ENCODE data around the gene CORO2B. TPM values are rescaled to one million over a fixed set of nuclear protein-coding genes. Genes with fewer than 3 reads are reported as not detected.

The CORO2B gene
- polyA plus RNA-seq, 2 donors = 0.24 to 0.35 TPM

- H3K27ac ChIP-seq (ENCODE audit: low read depth in 2 of 2, low read length in 1 of 2) = no peak overlapping the region
- no peaks in the 10 kb centered on the region for H3K27me3 ChIP-seq (ENCODE audit: control insufficient read depth in 1 of 2, insufficient read depth in 2 of 2, low read length in 2 of 2)
- peaks cover 0 to 7% of the 10 kb centered on the region in 2 donors for H3K4me1 ChIP-seq (ENCODE audit: control insufficient read depth in 2 of 2, insufficient read depth in 2 of 2, low read length in 1 of 2)
- no peak overlapping the region for H3K4me3 ChIP-seq (ENCODE audit: low read depth in 1 of 2, low read length in 2 of 2)
- 74 to 85% methylated on average over 9 of the region's 9 CpGs for WGBS, 2 donors
- no peaks in the 10 kb centered on the region for H3K9me3 ChIP-seq (ENCODE audit: control insufficient read depth in 2 of 2, insufficient read depth in 1 of 2, low read depth in 1 of 2, low read length in 1 of 2)
- H3K36me3 ChIP-seq (ENCODE audit: control insufficient read depth in 2 of 2, insufficient read depth in 2 of 2, low read length in 1 of 2) = no peaks in the 10 kb centered on the region
Measured at GRCh38 chr15:68695061-68695595, 116.3 kb downstream of the CORO2B start.

GRCh38 chr15:68696414-68697363, 117.9 kb downstream of the CORO2B start:
- H3K27ac ChIP-seq (ENCODE audit: low read depth in 2 of 2, low read length in 1 of 2) = no peak overlapping the region

GRCh38 chr15:68697711-68698690, 119.2 kb downstream of the CORO2B start:
- no peak overlapping the region for H3K27ac ChIP-seq (ENCODE audit: low read depth in 2 of 2, low read length in 1 of 2)
- no peaks in the 10 kb centered on the region for H3K36me3 ChIP-seq (ENCODE audit: control insufficient read depth in 2 of 2, insufficient read depth in 2 of 2, low read length in 1 of 2)
- 84 to 87% methylated on average over 9 of the region's 9 CpGs for WGBS, 2 donors
- peaks cover 0 to 16% of the 10 kb centered on the region in 2 donors for H3K4me1 ChIP-seq (ENCODE audit: control insufficient read depth in 2 of 2, insufficient read depth in 2 of 2, low read length in 1 of 2)
- H3K4me3 ChIP-seq (ENCODE audit: low read depth in 1 of 2, low read length in 2 of 2) = no peak overlapping the region
- no peaks in the 10 kb centered on the region for H3K27me3 ChIP-seq (ENCODE audit: control insufficient read depth in 1 of 2, insufficient read depth in 2 of 2, low read length in 2 of 2)
- no peaks in the 10 kb centered on the region for H3K9me3 ChIP-seq (ENCODE audit: control insufficient read depth in 2 of 2, insufficient read depth in 1 of 2, low read depth in 1 of 2, low read length in 1 of 2)

More at GRCh38 chr15:68696414-68697363, 117.9 kb downstream of the CORO2B start:
- Histone ChIP-seq H3K36me3 (ENCODE audit: control insufficient read depth in 2 of 2, insufficient read depth in 2 of 2, low read length in 1 of 2) (no peaks in the 10 kb centered on the region), H3K4me3 (ENCODE audit: low read depth in 1 of 2, low read length in 2 of 2) (no peak overlapping the region), H3K9me3 (ENCODE audit: control insufficient read depth in 2 of 2, insufficient read depth in 1 of 2, low read depth in 1 of 2, low read length in 1 of 2) (no peaks in the 10 kb centered on the region), H3K4me1 (ENCODE audit: control insufficient read depth in 2 of 2, insufficient read depth in 2 of 2, low read length in 1 of 2) (peaks cover 0 to 16% of the 10 kb centered on the region in 2 donors), H3K27me3 (ENCODE audit: control insufficient read depth in 1 of 2, insufficient read depth in 2 of 2, low read length in 2 of 2) (no peaks in the 10 kb centered on the region)
- WGBS, 2 donors = 93 to 94% methylated on average over 8 of the region's 8 CpGs

GRCh38 chr15:68698708-68699107, 119.9 kb downstream of the CORO2B start:
- Histone ChIP-seq H3K27me3 (ENCODE audit: control insufficient read depth in 1 of 2, insufficient read depth in 2 of 2, low read length in 2 of 2) (no peaks in the 10 kb centered on the region), H3K9me3 (ENCODE audit: control insufficient read depth in 2 of 2, insufficient read depth in 1 of 2, low read depth in 1 of 2, low read length in 1 of 2) (no peaks in the 10 kb centered on the region), H3K27ac (ENCODE audit: low read depth in 2 of 2, low read length in 1 of 2) (no peak overlapping the region), H3K4me3 (ENCODE audit: low read depth in 1 of 2, low read length in 2 of 2) (no peak overlapping the region), H3K36me3 (ENCODE audit: control insufficient read depth in 2 of 2, insufficient read depth in 2 of 2, low read length in 1 of 2) (no peaks in the 10 kb centered on the region), H3K4me1 (ENCODE audit: control insufficient read depth in 2 of 2, insufficient read depth in 2 of 2, low read length in 1 of 2) (peaks cover 0 to 16% of the 10 kb centered on the region in 2 donors)
- 69 to 81% methylated on average over 5 of the region's 5 CpGs for WGBS, 2 donors

- Histone ChIP-seq H3K27me3 (ENCODE audit: control insufficient read depth in 1 of 2, insufficient read depth in 2 of 2, low read length in 2 of 2) (no peaks in the 10 kb centered on the region), H3K27ac (ENCODE audit: low read depth in 2 of 2, low read length in 1 of 2) (no peak overlapping the region), H3K9me3 (ENCODE audit: control insufficient read depth in 2 of 2, insufficient read depth in 1 of 2, low read depth in 1 of 2, low read length in 1 of 2) (no peaks in the 10 kb centered on the region), H3K4me1 (ENCODE audit: control insufficient read depth in 2 of 2, insufficient read depth in 2 of 2, low read length in 1 of 2) (peaks cover 0 to 16% of the 10 kb centered on the region in 2 donors), H3K36me3 (ENCODE audit: control insufficient read depth in 2 of 2, insufficient read depth in 2 of 2, low read length in 1 of 2) (no peaks in the 10 kb centered on the region), H3K4me3 (ENCODE audit: low read depth in 1 of 2, low read length in 2 of 2) (no peak overlapping the region)
- 62 to 73% methylated on average over 12 of the region's 12 CpGs for WGBS, 2 donors
Measured at GRCh38 chr15:68699124-68699880, 120.5 kb downstream of the CORO2B start.

- Histone ChIP-seq H3K4me1 (ENCODE audit: control insufficient read depth in 2 of 2, insufficient read depth in 2 of 2, low read length in 1 of 2) (peaks cover 0 to 19% of the 10 kb centered on the region in 2 donors), H3K4me3 (ENCODE audit: low read depth in 1 of 2, low read length in 2 of 2) (no peak overlapping the region), H3K9me3 (ENCODE audit: control insufficient read depth in 2 of 2, insufficient read depth in 1 of 2, low read depth in 1 of 2, low read length in 1 of 2) (no peaks in the 10 kb centered on the region), H3K27me3 (ENCODE audit: control insufficient read depth in 1 of 2, insufficient read depth in 2 of 2, low read length in 2 of 2) (no peaks in the 10 kb centered on the region), H3K36me3 (ENCODE audit: control insufficient read depth in 2 of 2, insufficient read depth in 2 of 2, low read length in 1 of 2) (no peaks in the 10 kb centered on the region), H3K27ac (ENCODE audit: low read depth in 2 of 2, low read length in 1 of 2) (no peak overlapping the region)
- WGBS, 2 donors = 53 to 58% methylated on average over 12 of the region's 12 CpGs
Measured at GRCh38 chr15:68699881-68700454, 121.2 kb downstream of the CORO2B start.

GRCh38 chr15:68700455-68701123, 121.8 kb downstream of the CORO2B start:
- peaks cover 0 to 20% of the 10 kb centered on the region in 2 donors for H3K4me1 ChIP-seq (ENCODE audit: control insufficient read depth in 2 of 2, insufficient read depth in 2 of 2, low read length in 1 of 2)
- H3K4me3 ChIP-seq (ENCODE audit: low read depth in 1 of 2, low read length in 2 of 2) = no peak overlapping the region
- H3K9me3 ChIP-seq (ENCODE audit: control insufficient read depth in 2 of 2, insufficient read depth in 1 of 2, low read depth in 1 of 2, low read length in 1 of 2) = no peaks in the 10 kb centered on the region
- H3K27me3 ChIP-seq (ENCODE audit: control insufficient read depth in 1 of 2, insufficient read depth in 2 of 2, low read length in 2 of 2) = no peaks in the 10 kb centered on the region
- 25 to 30% methylated on average over 17 to 19 of the region's 19 CpGs for WGBS, 2 donors
- no peak overlapping the region for H3K27ac ChIP-seq (ENCODE audit: low read depth in 2 of 2, low read length in 1 of 2)
- no peaks in the 10 kb centered on the region for H3K36me3 ChIP-seq (ENCODE audit: control insufficient read depth in 2 of 2, insufficient read depth in 2 of 2, low read length in 1 of 2)

- peaks cover 0 to 22% of the 10 kb centered on the region in 2 donors for H3K4me1 ChIP-seq (ENCODE audit: control insufficient read depth in 2 of 2, insufficient read depth in 2 of 2, low read length in 1 of 2)
- H3K36me3 ChIP-seq (ENCODE audit: control insufficient read depth in 2 of 2, insufficient read depth in 2 of 2, low read length in 1 of 2) = no peaks in the 10 kb centered on the region
- no peak overlapping the region for H3K27ac ChIP-seq (ENCODE audit: low read depth in 2 of 2, low read length in 1 of 2)
- H3K9me3 ChIP-seq (ENCODE audit: control insufficient read depth in 2 of 2, insufficient read depth in 1 of 2, low read depth in 1 of 2, low read length in 1 of 2) = no peaks in the 10 kb centered on the region
- WGBS, 2 donors = 93 to 96% methylated on average over 6 of the region's 6 CpGs
- no peak overlapping the region for H3K4me3 ChIP-seq (ENCODE audit: low read depth in 1 of 2, low read length in 2 of 2)
- H3K27me3 ChIP-seq (ENCODE audit: control insufficient read depth in 1 of 2, insufficient read depth in 2 of 2, low read length in 2 of 2) = no peaks in the 10 kb centered on the region
Measured at GRCh38 chr15:68701886-68702285, 123.1 kb downstream of the CORO2B start.

All from esophagus (tissue), 2 donors.